HCT116 (cell line): ENCODE data around the gene TEX19. TPM values are rescaled to one million over a fixed set of nuclear protein-coding genes. Genes with fewer than 3 reads are reported as not detected.

ENCODE experiments used
- ATAC-seq: fragments of 200-7000 bp; cut with Tn5 transposase; 2 replicates; pipeline ENCODE4 v1.9.1; 2020; ENCODE audit warnings: mild to moderate bottlenecking, moderate library complexity
- BruUV-seq: library from RNA; stranded (reverse); fragments of 400-500 nt; replicated peaks from 2 replicates; lab custom pipeline; 2021; lab: Mats Ljungman, UMichigan
- CTCF ChIA-PET: fragments of 300-600 bp; sonication (Branson Sonifier 250); formaldehyde crosslinking; loops from one replicate; lab custom pipeline; 2021; ENCODE audit warnings: antibody characterized with exemption; lab: Charles Lee
- POLR2A ChIA-PET: fragments of 300-600, 350-600 bp; sonication (Branson Sonifier 250); formaldehyde crosslinking; loops from one replicate; lab custom pipeline; 2021; ENCODE audit warnings: antibody characterized with exemption; lab: Charles Lee
- RAD21 ChIA-PET, 2 experiments: fragments of 300-600 bp; sonication (Branson Sonifier 250); formaldehyde crosslinking; loops; one replicate each; lab custom pipeline; 2023; ENCODE audit warnings: low total read pairs in 2 of 2; ENCODE audit not compliant: uncharacterized antibody in 2 of 2, unreplicated experiment in 2 of 2, low non-redundant PET in 1 of 2; lab: Charles Lee
- DNase-seq: peaks from one replicate; pipeline ENCODE4 v3.0.0-alpha.2; 2010; ENCODE audit warnings: low read depth, low spot score
- H2AFZ ChIP-seq: fragments of 200-600 bp; shearing (Covaris generic), sonication (generic); 2 replicates; pipeline ENCODE4 v1.6.1; 2017; ENCODE audit warnings: low read depth, mixed run types, mixed read lengths, antibody characterized with exemption, low read length; ENCODE audit not compliant: poor library complexity, severe bottlenecking
- H3K27ac ChIP-seq: 2 replicates; pipeline ENCODE4 v1.5.1; 2012; ENCODE audit warnings: low read depth, low read length
- H3K27me3 ChIP-seq: fragments of 200-600 bp; sonication (generic); 2 replicates; pipeline ENCODE4 v1.6.1; 2016; ENCODE audit warnings: mixed run types, low read length, mixed read lengths; ENCODE audit not compliant: insufficient read depth
- H3K36me3 ChIP-seq, 2 experiments: fragments of 200-500 bp in 1 of 2; fragments of 200-600 bp in 1 of 2; sonication (Bioruptor generic) in 1 of 2; sonication (generic) in 1 of 2; 2 replicates each; pipeline versions ENCODE4 v1.5.1 to v1.6.1; 2014 to 2016; ENCODE audit warnings: low read length in 2 of 2, inconsistent platforms in 1 of 2, mixed read lengths in 1 of 2, mixed run types in 1 of 2; ENCODE audit not compliant: insufficient read depth in 2 of 2, control insufficient read depth in 1 of 2
- H3K4me1 ChIP-seq, 2 experiments: fragments of 200-600 bp in 1 of 2; sonication (generic) in 1 of 2; 2 replicates each; pipeline versions ENCODE4 v1.5.1 to v1.6.1; 2012 to 2017; ENCODE audit warnings: low read length in 2 of 2, inconsistent platforms in 1 of 2, mild to moderate bottlenecking in 1 of 2, mixed read lengths in 1 of 2, mixed run types in 1 of 2, moderate library complexity in 1 of 2; ENCODE audit not compliant: insufficient read depth in 2 of 2, control insufficient read depth in 1 of 2
- H3K4me2 ChIP-seq: fragments of 200-600 bp; sonication (generic); 2 replicates; pipeline ENCODE4 v1.6.1; 2017; ENCODE audit warnings: mixed run types, low read length, mixed read lengths
- H3K4me3 ChIP-seq, 2 experiments: fragments of 200-600 bp in 1 of 2; sonication (generic) in 1 of 2; replicated peaks in 1 of 2; 2 replicates each; pipeline ENCODE4 v1.5.1; 2011 to 2016; ENCODE audit warnings: low read length in 2 of 2, control low read depth in 1 of 2, low read depth in 1 of 2, mild to moderate bottlenecking in 1 of 2, mixed read lengths in 1 of 2, mixed run types in 1 of 2
- H3K79me2 ChIP-seq: fragments of 200-600 bp; sonication (generic); 2 replicates; pipeline ENCODE4 v1.6.1; 2017; ENCODE audit warnings: mild to moderate bottlenecking, mixed run types, low read length, moderate library complexity, mixed read lengths; ENCODE audit not compliant: insufficient read depth
- H3K9ac ChIP-seq: fragments of 200-600 bp; sonication (generic); 2 replicates; pipeline ENCODE4 v1.6.1; 2016; ENCODE audit warnings: low read length, mixed read lengths
- H3K9me2 ChIP-seq: fragments of 200-600 bp; sonication (generic), shearing (Covaris generic); 2 replicates; pipeline ENCODE4 v1.6.1; 2017; ENCODE audit warnings: mixed run types, mild to moderate bottlenecking, moderate library complexity; ENCODE audit not compliant: insufficient read depth
- H3K9me3 ChIP-seq, 2 experiments: fragments of 200-500 bp in 1 of 2; fragments of 200-600 bp in 1 of 2; sonication (Bioruptor generic) in 1 of 2; sonication (generic) in 1 of 2; 2 replicates each; pipeline ENCODE4 v1.6.1; 2014 to 2017; ENCODE audit warnings: low read length in 2 of 2, mixed read lengths in 2 of 2, inconsistent platforms in 1 of 2, low read depth in 1 of 2, mild to moderate bottlenecking in 1 of 2, mixed run types in 1 of 2, moderate library complexity in 1 of 2; ENCODE audit not compliant: control insufficient read depth in 1 of 2, insufficient read depth in 1 of 2
- H4K20me1 ChIP-seq: fragments of 200-600 bp; sonication (generic), shearing (Covaris generic); 2 replicates; pipeline ENCODE4 v1.6.1; 2017; ENCODE audit warnings: mixed run types, mild to moderate bottlenecking, moderate library complexity; ENCODE audit not compliant: insufficient read depth
- CBX3 ChIP-seq: IDR thresholded peaks from 2 replicates; pipeline ENCODE4 v1.6.1; 2012; ENCODE audit warnings: low read depth
- CTCF ChIP-seq, 3 experiments: fragments of 200-600 bp in 1 of 3; sonication (generic) in 1 of 3; IDR thresholded peaks in 2 of 3; conservative IDR thresholded peaks in 1 of 3; 2 replicates each; pipeline ENCODE4 v1.5.1; 2012 to 2017; ENCODE audit warnings: low read depth in 2 of 3, low read length in 2 of 3, antibody characterized with exemption in 1 of 3, borderline replicate concordance in 1 of 3, control low read depth in 1 of 3, mild to moderate bottlenecking in 1 of 3, mixed read lengths in 1 of 3, mixed run types in 1 of 3, moderate library complexity in 1 of 3; ENCODE audit not compliant: insufficient read depth in 1 of 3
- EZH2 ChIP-seq: fragments of 200-600 bp; sonication (generic); IDR thresholded peaks from 2 replicates; pipeline ENCODE4 v1.6.1; 2017; ENCODE audit warnings: antibody characterized with exemption, mixed run types
- JUND ChIP-seq: IDR thresholded peaks from 2 replicates; pipeline ENCODE4 v1.6.1; 2012
- POLR2AphosphoS5 ChIP-seq: IDR thresholded peaks from 2 replicates; pipeline ENCODE4 v1.6.1; 2011; ENCODE audit warnings: mild to moderate bottlenecking, low read depth, low read length, moderate library complexity
- SIN3A ChIP-seq: IDR thresholded peaks from 2 replicates; pipeline ENCODE4 v1.6.1; 2012; ENCODE audit warnings: low read depth
- SP1 ChIP-seq: IDR thresholded peaks from 2 replicates; pipeline ENCODE4 v1.6.1; 2012; ENCODE audit warnings: low read depth
- YY1 ChIP-seq: IDR thresholded peaks from 2 replicates; pipeline ENCODE4 v1.6.1; 2011; ENCODE audit warnings: low read length, low read depth, moderate library complexity, mild to moderate bottlenecking; ENCODE audit not compliant: insufficient replicate concordance; ENCODE audit errors: extremely low read depth
- intact Hi-C: fragments of 100-400 bp; cut with micrococcal nuclease; formaldehyde crosslinking; loops from 2 replicates; pipeline ENCODE4 v1.10.0; 2022
- total RNA-seq: library from RNA; stranded (reverse); gene quantifications from one replicate; pipeline ENCODE4 v1.2.1, GENCODE V29; 2021; ENCODE audit not compliant: unreplicated experiment
- TF ChIP-seq, protein P1 (sequence below): IDR thresholded peaks from 2 replicates; pipeline ENCODE4 v1.6.1; 2011; ENCODE audit warnings: mild to moderate bottlenecking, low read length, moderate library complexity; ENCODE audit not compliant: insufficient replicate concordance; ENCODE audit errors: extremely low read depth

Gene TEX19
- total RNA-seq, 1 experiment from 2014 or later: 2.1 TPM

DNA sequence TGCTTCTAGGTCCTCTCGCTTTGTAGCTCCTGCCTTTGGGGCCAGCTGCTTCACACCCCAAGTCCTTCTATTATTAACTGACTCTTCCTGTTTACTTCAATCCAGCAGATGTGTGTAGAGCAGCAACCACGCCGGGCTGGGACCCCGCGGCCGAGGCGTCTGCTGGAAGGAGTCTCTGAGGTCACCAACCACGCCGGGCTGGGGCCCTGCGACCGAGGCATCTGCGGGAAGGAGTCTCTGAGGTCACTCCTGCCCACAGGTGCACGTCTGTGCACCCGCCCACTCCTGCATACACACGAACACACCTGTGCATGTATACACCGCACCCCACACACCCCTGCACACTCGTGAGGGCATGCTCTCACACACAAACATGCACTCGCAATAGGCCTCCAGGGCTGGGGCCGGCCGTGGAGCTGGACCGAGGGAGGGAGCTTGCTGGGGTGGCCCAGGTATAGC is 7.8 kb upstream of the TEX19 start:
- Histone ChIP-seq H3K4me1 (peaks cover 2 to 20% of the 10 kb centered on the region in 2 experiments; a peak in 3 of 4 replicates), H4K20me1 (no peaks in the 10 kb centered on the region), H3K36me3 (no peaks in the 10 kb centered on the region), H3K27ac (no peak overlapping the region), H3K79me2 (no peaks in the 10 kb centered on the region), H3K4me2 (0 out of 2 replicates have a peak overlapping the region, but pooled peaks have one; percentile 36), H3K4me3 (no peak overlapping the region), H3K9me3 (no peaks in the 10 kb centered on the region), H3K9me2 (no peaks in the 10 kb centered on the region), H3K27me3 (no peaks in the 10 kb centered on the region), H2AFZ (no peak overlapping the region), H3K9ac (no peak overlapping the region)
- DNase-seq (no peak), ATAC-seq (no peak)
- no TSS peak for BruUV-seq
- RAD21 ChIA-PET: interaction anchor here in 1 of 2 experiments (0.7 kb wide), 1 partner anchor 322 kb away, joined by 3 read pairs; no protein-coding TSS in a partner anchor
- CTCF ChIA-PET: interaction anchor here (1.1 to 1.6 kb wide), 2 partner anchors 50 to 109 kb away, joined by 3 to 6 read pairs; no protein-coding TSS in a partner anchor
- TF ChIP-seq YY1 (no peak), CTCF (IDR thresholded peaks at IDR 0.05 in 2 of 3, conservative IDR thresholded peaks at IDR 0.05 in 1 of 3; ENCODE audit: borderline replicate concordance in 1 of 3, insufficient read depth in 1 of 3, low read depth in 2 of 3, low read length in 2 of 3) (no peak)
- POLR2A ChIA-PET: no interaction called here
- intact Hi-C loops: loop anchor here (5.0 kb wide), 3 partner anchors 201 to 416 kb away; partner anchors contain the start of gene RAC3

- Histone ChIP-seq H3K27ac (no peak overlapping the region), H3K9me3 (no peaks in the 10 kb centered on the region), H3K27me3 (no peaks in the 10 kb centered on the region), H3K79me2 (no peaks in the 10 kb centered on the region), H3K4me3 (no peak overlapping the region), H3K9ac (0 out of 2 replicates have a peak overlapping the region, but pooled peaks have one; percentile 4), H3K4me1 (peaks cover 2 to 19% of the 10 kb centered on the region in 2 experiments; a peak in 3 of 4 replicates), H3K36me3 (no peaks in the 10 kb centered on the region), H2AFZ (peak overlapping the region; percentile 11), H4K20me1 (no peaks in the 10 kb centered on the region), H3K9me2 (no peaks in the 10 kb centered on the region), H3K4me2 (peak overlapping the region; percentile 36)
- CTCF ChIA-PET: interaction anchor here (1.0 to 1.6 kb wide), 3 partner anchors 8 to 109 kb away, joined by 3 to 6 read pairs (median 3); no protein-coding TSS in a partner anchor
- intact Hi-C loops: loop anchor here (1.0 to 5.0 kb wide), 4 partner anchors 62 to 415 kb away; partner anchors contain the start of gene RAC3
- POLR2A ChIA-PET: no interaction called here
- peak; percentile 92 for ATAC-seq
- BruUV-seq: no TSS peak
- DNase-seq: peak; percentile 91
- RAD21 ChIA-PET: interaction anchor here in 1 of 2 experiments (0.7 kb wide), 1 partner anchor 323 kb away, joined by 3 read pairs; no protein-coding TSS in a partner anchor
- TF ChIP-seq CTCF (IDR thresholded peaks at IDR 0.05 in 2 of 3, conservative IDR thresholded peaks at IDR 0.05 in 1 of 3; ENCODE audit: borderline replicate concordance in 1 of 3, insufficient read depth in 1 of 3, low read depth in 2 of 3, low read length in 2 of 3): peak; percentile 97 to 99 (median 98)
- TF ChIP-seq, protein P1, sequence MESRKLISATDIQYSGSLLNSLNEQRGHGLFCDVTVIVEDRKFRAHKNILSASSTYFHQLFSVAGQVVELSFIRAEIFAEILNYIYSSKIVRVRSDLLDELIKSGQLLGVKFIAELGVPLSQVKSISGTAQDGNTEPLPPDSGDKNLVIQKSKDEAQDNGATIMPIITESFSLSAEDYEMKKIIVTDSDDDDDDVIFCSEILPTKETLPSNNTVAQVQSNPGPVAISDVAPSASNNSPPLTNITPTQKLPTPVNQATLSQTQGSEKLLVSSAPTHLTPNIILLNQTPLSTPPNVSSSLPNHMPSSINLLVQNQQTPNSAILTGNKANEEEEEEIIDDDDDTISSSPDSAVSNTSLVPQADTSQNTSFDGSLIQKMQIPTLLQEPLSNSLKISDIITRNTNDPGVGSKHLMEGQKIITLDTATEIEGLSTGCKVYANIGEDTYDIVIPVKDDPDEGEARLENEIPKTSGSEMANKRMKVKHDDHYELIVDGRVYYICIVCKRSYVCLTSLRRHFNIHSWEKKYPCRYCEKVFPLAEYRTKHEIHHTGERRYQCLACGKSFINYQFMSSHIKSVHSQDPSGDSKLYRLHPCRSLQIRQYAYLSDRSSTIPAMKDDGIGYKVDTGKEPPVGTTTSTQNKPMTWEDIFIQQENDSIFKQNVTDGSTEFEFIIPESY: no peak
- TF ChIP-seq POLR2AphosphoS5: no peak
- no peak for TF ChIP-seq SIN3A
- TF ChIP-seq JUND: no peak
- no peak for TF ChIP-seq EZH2
- no peak for TF ChIP-seq CBX3
- no peak for TF ChIP-seq SP1
Measured at GRCh38 chr17:82351713-82352488, 7.1 kb upstream of the TEX19 start.
